ENCODE results near the gene PSORS1C2.

Gene PSORS1C2

GRCh38 chr6:31111712-31112111, 27.2 kb downstream of the PSORS1C2 start:
- no peak for DNase-seq

- no peak for DNase-seq
Measured at GRCh38 chr6:31110825-31111582, 27.9 kb downstream of the PSORS1C2 start.

DNA sequence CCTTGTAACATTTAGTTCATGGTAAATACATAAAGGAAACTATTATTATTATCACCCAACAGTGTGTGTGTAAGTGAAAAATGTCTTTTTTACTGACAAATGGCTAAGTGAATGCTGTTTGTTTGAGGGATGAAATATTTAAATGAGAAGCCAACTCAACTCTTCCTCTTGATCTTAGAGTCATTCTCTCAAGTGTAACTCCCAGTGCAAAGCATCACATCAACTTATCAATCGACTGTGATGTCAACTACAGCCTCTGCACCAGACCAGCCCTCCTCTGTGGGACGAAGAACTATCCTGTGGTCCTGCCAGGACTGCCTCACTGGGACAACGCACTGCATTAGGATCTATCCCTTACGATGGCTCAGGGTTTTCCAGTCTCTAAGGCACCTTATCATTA, 31.8 kb downstream of the PSORS1C2 start:
- no peak for DNase-seq

- DNase-seq: no peak
Measured at GRCh38 chr6:31103136-31103535, 35.7 kb downstream of the PSORS1C2 start.

- no peak for DNase-seq
Measured at GRCh38 chr6:31098449-31098938, 40.4 kb downstream of the PSORS1C2 start.

DNA sequence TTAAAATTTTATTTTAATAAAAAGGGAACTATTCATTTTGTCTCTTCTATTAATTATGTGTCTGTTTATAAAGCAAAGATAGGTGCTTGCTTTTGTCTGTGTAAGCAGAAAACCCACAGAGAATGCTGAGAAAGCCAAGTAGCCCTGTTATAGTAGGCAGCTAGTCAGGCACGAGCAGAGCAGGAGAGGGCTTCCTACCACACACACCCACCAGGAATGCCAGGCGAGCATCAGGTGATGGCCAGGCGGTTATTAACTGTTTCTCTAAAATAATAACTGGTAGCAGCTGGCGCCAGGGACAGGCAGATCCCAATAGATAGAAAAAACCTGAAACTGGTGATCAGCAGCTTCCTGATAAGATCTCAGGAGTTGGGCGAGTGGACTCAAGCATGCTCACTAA, 42.2 kb downstream of the PSORS1C2 start:
- no peak for DNase-seq

GRCh38 chr6:31096215-31096614, 42.7 kb downstream of the PSORS1C2 start:
- DNase-seq: no peak

DNA sequence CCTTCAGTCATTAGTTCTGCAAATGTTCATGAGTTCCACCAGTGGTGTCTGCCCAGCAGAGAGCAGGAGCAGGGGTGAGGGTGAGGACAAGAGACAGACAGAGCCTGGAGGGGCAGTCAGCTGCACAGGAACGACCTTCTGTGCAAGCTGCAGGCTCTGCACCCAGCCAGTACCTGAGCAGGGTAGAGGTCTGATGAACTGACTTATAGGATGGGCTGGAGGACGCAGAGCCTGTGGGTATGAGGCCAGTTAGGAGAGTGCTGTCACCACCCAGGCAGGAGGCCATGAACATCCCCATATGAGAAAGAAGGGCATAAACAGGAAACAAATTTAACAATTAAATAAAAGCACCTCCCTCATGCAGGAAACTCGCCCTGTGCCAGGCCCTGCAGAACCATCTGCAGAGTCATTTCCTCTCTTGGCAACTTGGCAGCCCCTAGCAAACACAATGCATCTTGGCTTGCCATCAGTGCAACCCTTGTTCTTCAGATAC, 44.4 kb downstream of the PSORS1C2 start:
- no peak for DNase-seq

DNA sequence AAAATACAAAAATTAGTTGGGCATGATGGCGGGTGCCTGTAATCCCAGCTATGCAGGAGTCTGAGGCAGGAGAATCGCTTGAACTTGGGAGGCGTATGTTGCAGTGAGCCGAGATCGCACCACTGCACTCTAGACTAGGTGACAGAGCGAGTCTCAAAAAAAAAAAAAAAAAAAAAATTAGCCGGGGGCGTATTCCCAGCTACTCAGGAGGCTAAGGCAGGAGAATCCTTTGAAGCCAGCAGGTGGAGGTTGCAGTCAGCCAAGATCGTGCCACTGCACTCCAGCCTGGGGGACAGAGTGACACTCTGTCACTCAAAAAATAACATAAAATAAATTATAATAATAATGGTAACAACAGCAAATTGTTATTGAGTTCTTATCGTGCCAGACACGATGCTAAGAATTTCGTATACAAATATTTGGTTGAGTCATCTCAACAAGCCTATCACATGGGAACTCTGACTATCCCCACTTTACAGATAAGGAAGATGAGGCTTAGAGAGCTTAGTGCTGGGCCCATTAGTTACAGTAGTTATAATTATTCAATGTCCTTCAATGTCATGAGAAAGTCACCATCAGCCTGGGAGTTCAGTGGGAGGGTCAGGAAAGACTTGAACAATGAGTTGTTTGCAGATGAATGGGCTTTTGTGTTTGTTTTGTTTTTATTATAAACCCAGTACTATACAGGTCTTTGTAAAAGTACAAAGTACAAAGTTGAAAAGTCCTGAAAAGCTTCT, 45.9 kb downstream of the PSORS1C2 start:
- no peak for DNase-seq

DNA sequence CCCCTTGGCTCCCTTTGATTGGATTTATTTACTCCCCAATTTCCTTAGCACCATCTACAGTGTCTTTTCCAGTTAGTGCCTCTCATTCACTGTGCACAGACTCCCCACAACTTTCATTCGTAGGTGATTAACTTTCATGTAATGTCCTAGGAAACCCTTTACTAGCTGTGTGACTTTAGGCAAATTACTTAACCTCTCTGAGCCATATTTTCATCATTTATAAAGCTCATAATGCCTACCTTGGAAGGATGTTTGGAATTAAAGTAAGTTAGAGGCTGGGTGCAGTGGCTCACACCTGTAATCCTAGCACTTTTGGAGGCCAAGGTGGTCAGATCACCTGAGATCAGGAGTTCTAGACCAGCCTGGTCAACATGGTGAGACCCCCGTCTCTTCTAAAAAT, 46.6 kb downstream of the PSORS1C2 start:
- no peak for DNase-seq

DNA sequence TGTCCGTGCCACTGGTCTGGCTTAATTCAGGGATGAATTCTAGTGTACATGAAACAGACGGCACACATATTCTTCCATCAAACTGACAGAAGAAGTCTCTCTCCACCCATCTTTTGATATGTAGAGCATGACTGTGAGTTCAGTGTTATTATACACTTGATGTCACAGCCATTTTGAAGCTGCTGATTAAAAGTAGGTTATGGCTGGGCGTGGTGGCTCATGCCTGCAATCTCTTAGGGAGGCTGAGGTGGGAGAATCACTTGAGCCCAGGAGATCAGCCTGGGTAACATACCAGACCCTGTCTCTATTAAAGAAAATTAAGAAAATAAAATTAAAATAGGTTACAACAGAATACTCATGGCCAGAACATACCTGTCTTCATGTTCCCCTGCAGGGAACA, 47.2 kb downstream of the PSORS1C2 start:
- no peak for DNase-seq

DNA sequence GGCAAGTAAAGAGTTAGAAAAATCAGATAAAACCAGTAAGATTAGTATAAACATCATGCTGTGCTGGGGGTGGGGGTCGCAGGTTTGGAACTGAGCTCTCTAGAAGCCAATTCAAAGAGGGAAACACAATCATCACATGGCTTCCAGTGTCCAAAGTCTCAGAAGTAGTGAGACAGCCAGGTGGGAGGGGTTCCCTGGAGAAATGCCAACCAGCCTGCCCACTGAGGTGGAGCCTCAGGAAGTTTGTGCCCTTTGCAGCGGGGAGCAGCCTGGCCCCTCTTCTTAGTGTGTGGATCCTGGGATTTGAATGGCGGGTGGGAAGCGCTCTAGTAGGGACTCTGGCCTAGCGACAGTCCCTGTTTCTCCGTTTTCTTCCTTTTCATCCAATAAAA, 47.9 kb downstream of the PSORS1C2 start:
- no peak for DNase-seq

- DNase-seq: no peak
Measured at GRCh38 chr6:31090275-31090972, 48.4 kb downstream of the PSORS1C2 start.

All from NCI-H526 treated with DMSO at 0.1 percent for 48 hours (cell line).